Measurements from ENCODE around the gene S100A2. TPM values are rescaled to one million over a fixed set of nuclear protein-coding genes. Genes with fewer than 3 reads are reported as not detected.

Gene S100A2
- total RNA-seq, 1 donor from 2014 or later, result 15.4 TPM

DNA sequence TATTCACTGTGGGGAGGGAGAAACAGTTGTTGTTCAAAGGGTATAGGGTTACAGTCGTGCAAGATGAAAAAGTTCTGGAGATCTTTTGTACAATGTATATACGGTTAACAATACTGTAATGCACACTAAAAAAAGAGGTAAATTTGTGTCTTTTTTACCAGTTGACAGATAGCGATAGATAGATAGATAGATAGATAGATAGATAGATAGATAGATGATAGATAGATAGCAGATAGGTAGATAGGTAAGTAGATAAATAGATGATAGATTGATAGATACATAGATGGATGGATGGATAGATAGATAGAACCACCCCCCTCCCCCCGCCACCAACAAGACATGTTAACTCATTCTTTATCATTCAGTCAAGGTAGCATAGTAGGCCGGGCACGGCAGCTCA, 37.1 kb upstream of the S100A2 start:
- H3K9me3 Mint-ChIP-seq (ENCODE audit: low read depth), result no peaks in the 10 kb centered on the region
- TF ChIP-seq, protein P1, sequence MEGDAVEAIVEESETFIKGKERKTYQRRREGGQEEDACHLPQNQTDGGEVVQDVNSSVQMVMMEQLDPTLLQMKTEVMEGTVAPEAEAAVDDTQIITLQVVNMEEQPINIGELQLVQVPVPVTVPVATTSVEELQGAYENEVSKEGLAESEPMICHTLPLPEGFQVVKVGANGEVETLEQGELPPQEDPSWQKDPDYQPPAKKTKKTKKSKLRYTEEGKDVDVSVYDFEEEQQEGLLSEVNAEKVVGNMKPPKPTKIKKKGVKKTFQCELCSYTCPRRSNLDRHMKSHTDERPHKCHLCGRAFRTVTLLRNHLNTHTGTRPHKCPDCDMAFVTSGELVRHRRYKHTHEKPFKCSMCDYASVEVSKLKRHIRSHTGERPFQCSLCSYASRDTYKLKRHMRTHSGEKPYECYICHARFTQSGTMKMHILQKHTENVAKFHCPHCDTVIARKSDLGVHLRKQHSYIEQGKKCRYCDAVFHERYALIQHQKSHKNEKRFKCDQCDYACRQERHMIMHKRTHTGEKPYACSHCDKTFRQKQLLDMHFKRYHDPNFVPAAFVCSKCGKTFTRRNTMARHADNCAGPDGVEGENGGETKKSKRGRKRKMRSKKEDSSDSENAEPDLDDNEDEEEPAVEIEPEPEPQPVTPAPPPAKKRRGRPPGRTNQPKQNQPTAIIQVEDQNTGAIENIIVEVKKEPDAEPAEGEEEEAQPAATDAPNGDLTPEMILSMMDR (IDR thresholded peaks at IDR 0.05), result no peak
- no peak overlapping the region for H3K4me3 Mint-ChIP-seq (ENCODE audit: unreplicated experiment)

DNA sequence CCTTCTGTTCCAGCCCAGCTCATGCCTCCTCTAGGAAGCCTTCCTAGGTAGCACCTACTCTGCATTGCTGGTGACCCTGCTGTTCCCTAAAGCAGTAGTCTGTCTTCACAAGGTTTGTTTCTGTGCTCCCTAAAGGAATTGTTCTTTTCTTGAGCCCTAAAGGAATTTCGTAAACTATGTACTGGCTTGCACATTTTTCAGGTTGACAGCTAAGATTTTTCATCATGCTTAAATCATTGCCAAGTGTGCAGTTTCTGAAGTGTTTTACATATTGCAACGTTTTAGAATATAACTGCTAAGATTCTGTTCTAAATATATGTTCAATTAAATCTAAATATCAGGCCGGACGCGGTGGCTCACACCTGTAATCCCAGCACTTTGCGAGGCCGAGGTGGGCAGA, 34.2 kb upstream of the S100A2 start:
- TF ChIP-seq, protein P1 (IDR thresholded peaks at IDR 0.05), result no peak
- H3K4me3 Mint-ChIP-seq (ENCODE audit: unreplicated experiment), result no peak overlapping the region
- H3K27me3 Mint-ChIP-seq (ENCODE audit: low read depth), result no peaks in the 10 kb centered on the region
- no peak for DNase-seq (ENCODE audit: low spot score)
- H3K4me1 Mint-ChIP-seq (ENCODE audit: low read depth), result peaks cover 3% of the 10 kb centered on the region
- no peak overlapping the region for H3K27ac Mint-ChIP-seq (ENCODE audit: unreplicated experiment)
- peaks cover 4% of the 10 kb centered on the region for H3K36me3 Mint-ChIP-seq (ENCODE audit: low read depth)
- H3K9me3 Mint-ChIP-seq (ENCODE audit: low read depth), result no peaks in the 10 kb centered on the region

More for the DNA sequence above, 37.1 kb upstream of the S100A2 start:
- Mint-ChIP-seq H3K4me1 (ENCODE audit: low read depth) (peaks cover 5% of the 10 kb centered on the region), H3K27ac (ENCODE audit: unreplicated experiment) (no peak overlapping the region), H3K36me3 (ENCODE audit: low read depth) (peaks cover 10% of the 10 kb centered on the region), H3K27me3 (ENCODE audit: low read depth) (no peaks in the 10 kb centered on the region)
- no peak for DNase-seq (ENCODE audit: low spot score)

DNA sequence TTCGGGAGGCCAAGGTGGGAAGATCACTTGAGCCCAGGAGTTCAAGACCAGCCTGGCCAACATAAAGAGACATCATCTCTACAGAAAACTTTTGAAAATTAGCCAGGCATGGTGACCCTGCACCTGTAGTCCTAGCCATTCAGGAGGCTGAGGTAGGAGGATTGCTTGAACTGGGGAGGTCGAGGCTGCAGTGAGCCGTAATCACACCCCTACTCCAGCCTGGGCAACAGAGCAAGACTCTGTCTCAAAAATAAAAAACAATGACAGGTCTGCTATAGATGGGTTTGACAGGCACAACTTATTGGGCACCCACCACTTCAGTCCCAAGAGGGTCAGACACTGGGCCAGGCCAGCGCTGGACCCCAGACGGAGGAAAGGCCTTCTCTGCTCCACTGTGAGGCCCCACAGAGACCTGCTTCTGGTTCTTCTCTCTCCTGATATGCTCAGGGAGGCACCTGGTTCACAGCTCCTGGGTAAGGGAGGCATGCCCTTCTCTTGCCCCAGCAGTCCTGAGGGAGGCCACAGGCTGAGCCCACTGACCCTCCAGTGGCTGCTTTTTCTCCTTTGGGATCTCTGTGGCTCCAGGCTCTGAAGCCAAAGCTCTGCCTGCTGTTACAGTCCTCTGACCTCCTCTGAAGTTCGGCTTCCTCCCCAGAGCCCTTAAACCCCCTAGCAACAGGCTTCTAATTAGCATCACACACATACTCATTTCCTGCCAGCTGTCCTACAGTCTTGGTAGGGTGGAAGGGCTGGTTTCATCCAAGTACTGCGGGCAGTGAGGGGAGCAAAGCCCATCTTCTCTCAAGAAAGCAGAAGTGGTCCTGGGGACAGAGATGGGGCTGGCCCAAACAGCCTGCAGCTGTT, 32.9 kb upstream of the S100A2 start:
- peaks cover 4% of the 10 kb centered on the region for H3K36me3 Mint-ChIP-seq (ENCODE audit: low read depth)
- no peak for DNase-seq (ENCODE audit: low spot score)
- no peak overlapping the region for H3K4me3 Mint-ChIP-seq (ENCODE audit: unreplicated experiment)
- H3K4me1 Mint-ChIP-seq (ENCODE audit: low read depth), result peaks cover 3% of the 10 kb centered on the region
- TF ChIP-seq, protein P1 (IDR thresholded peaks at IDR 0.05), result no peak
- H3K9me3 Mint-ChIP-seq (ENCODE audit: low read depth), result no peaks in the 10 kb centered on the region
- H3K27me3 Mint-ChIP-seq (ENCODE audit: low read depth), result no peaks in the 10 kb centered on the region
- no peak overlapping the region for H3K27ac Mint-ChIP-seq (ENCODE audit: unreplicated experiment)

DNA sequence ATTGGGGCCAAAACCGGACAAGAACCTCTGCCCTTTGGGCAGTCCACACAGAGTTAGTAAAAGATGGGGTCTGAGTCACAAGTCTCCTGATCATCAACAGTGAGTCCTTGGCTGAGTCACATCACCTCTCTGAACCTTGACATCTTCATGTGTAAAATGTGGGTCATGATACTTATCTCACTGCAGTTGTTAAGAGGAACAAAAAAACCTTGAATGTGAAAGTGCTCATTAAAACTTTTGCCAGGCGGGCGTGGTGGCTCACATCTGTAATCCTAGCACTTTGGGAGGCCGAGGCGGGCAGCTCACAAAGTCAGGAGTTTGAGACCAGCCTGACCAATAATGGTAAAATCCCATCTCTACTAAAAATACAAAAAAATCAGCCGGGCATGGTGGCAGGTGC, 31.6 kb upstream of the S100A2 start:
- peaks cover 4% of the 10 kb centered on the region for H3K36me3 Mint-ChIP-seq (ENCODE audit: low read depth)
- no peaks in the 10 kb centered on the region for H3K27me3 Mint-ChIP-seq (ENCODE audit: low read depth)
- H3K27ac Mint-ChIP-seq (ENCODE audit: unreplicated experiment), result no peak overlapping the region
- no peak for DNase-seq (ENCODE audit: low spot score)
- H3K4me3 Mint-ChIP-seq (ENCODE audit: unreplicated experiment), result no peak overlapping the region
- peaks cover 3% of the 10 kb centered on the region for H3K4me1 Mint-ChIP-seq (ENCODE audit: low read depth)
- TF ChIP-seq, protein P1 (IDR thresholded peaks at IDR 0.05), result no peak
- no peaks in the 10 kb centered on the region for H3K9me3 Mint-ChIP-seq (ENCODE audit: low read depth)

DNA sequence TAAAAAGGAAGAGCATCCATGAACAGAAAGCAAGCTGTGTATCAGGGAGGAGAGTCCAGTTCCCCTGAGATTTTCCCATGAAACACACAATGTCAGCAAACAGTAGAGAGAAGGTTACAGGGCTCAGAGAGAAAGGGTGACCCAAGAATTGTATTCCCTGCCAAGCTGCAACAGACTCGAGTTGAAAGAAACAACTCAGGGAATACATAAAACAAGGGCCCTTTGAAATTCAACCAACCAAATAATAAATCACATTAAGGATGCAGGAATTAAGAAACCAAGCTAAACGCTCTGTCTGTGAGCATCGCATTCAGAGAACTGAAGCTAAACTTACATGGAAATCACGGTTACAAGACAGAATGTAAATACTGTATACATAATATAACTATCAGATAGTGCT, 27.1 kb upstream of the S100A2 start:
- Mint-ChIP-seq H3K9me3 (ENCODE audit: low read depth) (no peaks in the 10 kb centered on the region), H3K27ac (ENCODE audit: unreplicated experiment) (no peak overlapping the region), H3K4me1 (ENCODE audit: low read depth) (no peaks in the 10 kb centered on the region), H3K36me3 (ENCODE audit: low read depth) (no peaks in the 10 kb centered on the region), H3K27me3 (ENCODE audit: low read depth) (no peaks in the 10 kb centered on the region), H3K4me3 (ENCODE audit: unreplicated experiment) (no peak overlapping the region)
- TF ChIP-seq, protein P1 (IDR thresholded peaks at IDR 0.05), result no peak
- DNase-seq (ENCODE audit: low spot score), result no peak
